K562 (cell line): ENCODE data around the gene WWC2. TPM values are rescaled to one million over a fixed set of nuclear protein-coding genes. Genes with fewer than 3 reads are reported as not detected.

Experiments
- ATF1 ChIP-seq, 2 experiments: fragments of 450-650 bp in 1 of 2; IDR thresholded peaks; 2 replicates each; pipeline ENCODE4 v1.6.1; 2016; ENCODE audit warnings: missing compliant biosample characterization in 1 of 2, missing genetic modification characterization in 1 of 2
- CBX2 ChIP-seq: fragments of 200-600 bp; sonication (generic); IDR thresholded peaks from one replicate; pipeline ENCODE4 v1.6.1; 2012; ENCODE audit warnings: mild to moderate bottlenecking, low read length, inconsistent platforms; ENCODE audit not compliant: insufficient read depth, poor library complexity, severe bottlenecking
- E4F1 ChIP-seq: fragments of 250-450 bp; sonication (Bioruptor Pico); IDR thresholded peaks from 2 replicates; pipeline ENCODE4 v1.5.0; 2021; ENCODE audit warnings: mild to moderate bottlenecking, borderline replicate concordance
- FOS ChIP-seq: IDR thresholded peaks from 3 replicates; pipeline ENCODE4 v1.6.1; 2011; ENCODE audit not compliant: insufficient read length; ENCODE audit errors: extremely low read depth
- SMAD4 ChIP-seq: fragments of 250-450 bp; sonication (Bioruptor Pico); conservative IDR thresholded peaks from 2 replicates; pipeline ENCODE4 v1.8.0; 2021; ENCODE audit warnings: inconsistent platforms, mild to moderate bottlenecking, moderate library complexity
- STAG1 ChIP-seq: sonication (generic); formaldehyde crosslinking; IDR thresholded peaks from 2 replicates; pipeline ENCODE4 v1.5.0; 2020; ENCODE audit warnings: missing genetic modification reagents, borderline replicate concordance
- ZBTB11 ChIP-seq, 3 experiments: fragments of 200-800 bp in 1 of 3; fragments of 250-450 bp in 1 of 3; fragments of 450-650 bp in 1 of 3; sonication (Bioruptor Pico) in 1 of 3; sonication (Bioruptor generic) in 1 of 3; formaldehyde crosslinking in 1 of 3; IDR thresholded peaks; 2 replicates each; pipeline versions ENCODE4 v1.6.1 to v1.8.0; 2016 to 2022; ENCODE audit warnings: mild to moderate bottlenecking in 2 of 3, missing genetic modification characterization in 2 of 3, missing compliant biosample characterization in 1 of 3, moderate library complexity in 1 of 3
- polyA plus RNA-seq, 8 experiments: library from polyadenylated mRNA; depleted of rRNA in 4 of 8; stranded (reverse) in 5 of 8; unstranded in 3 of 8; fragments of >200 nt; fragmentation: Nextera tagmentation in 2 of 8; fragmentation: Illumina TruSeq in 1 of 8; extraction: Ambion mirVana in 2 of 8; extraction: Trizol in 1 of 8; gene quantifications; 2 replicates each; pipeline versions ENCODE4 v1.2.1 to v1.2.3, GENCODE V29; 2011 to 2014; ENCODE audit warnings: inconsistent platforms in 1 of 8, missing spikeins in 1 of 8
- total RNA-seq, 7 experiments: library from RNA; depleted of rRNA in 6 of 7; stranded (reverse); fragments of >200 nt in 6 of 7; fragmentation: Illumina TruSeq in 2 of 7; extraction: Trizol in 2 of 7; gene quantifications; 2 replicates each; pipeline versions ENCODE4 v1.2.1 to v1.2.3, GENCODE V29; 2011 to 2021; ENCODE audit warnings: low replicate concordance in 1 of 7
- TF ChIP-seq, protein P1 (sequence below), 2 experiments: fragments of 200-800 bp in 1 of 2; sonication (Bioruptor generic) in 1 of 2; sonication (generic) in 1 of 2; formaldehyde crosslinking in 1 of 2; IDR thresholded peaks in 1 of 2; conservative IDR thresholded peaks in 1 of 2; 2 replicates each; pipeline versions ENCODE4 v1.5.0 to v1.6.1; 2016 to 2020; ENCODE audit warnings: missing compliant biosample characterization in 1 of 2, missing genetic modification characterization in 1 of 2, missing genetic modification reagents in 1 of 2
- TF ChIP-seq, protein P2 (sequence below): sonication (generic); formaldehyde crosslinking; IDR thresholded peaks from 2 replicates; pipeline ENCODE4 v1.8.0; 2022; ENCODE audit warnings: mild to moderate bottlenecking, missing genetic modification reagents, borderline replicate concordance

WWC2 gene
- total and polyA plus RNA-seq, 9 of the 15 experiments (the other 6 are each of a cell fraction or from before 2014, with no cell fraction given) = 3.7 to 39.4 (median 19.6) TPM

GRCh38 chr4:183059797-183060196 is 39.3 kb upstream of the WWC2 start (continued):
- TF ChIP-seq E4F1 (CRISPR knock-in tag) (no peak), FOS (no peak), ATF1 (CRISPR knock-in tag; IDR thresholded peaks at IDR 0.05) (no peak), ATF1 (tag; IDR thresholded peaks at IDR 0.05) (no peak), ZBTB11 (CRISPR knock-in tag; IDR thresholded peaks at IDR 0.05) (no peak), STAG1 (CRISPR knock-in tag) (no peak), SMAD4 (no peak), CBX2 (no peak)
- TF ChIP-seq, protein P1, sequence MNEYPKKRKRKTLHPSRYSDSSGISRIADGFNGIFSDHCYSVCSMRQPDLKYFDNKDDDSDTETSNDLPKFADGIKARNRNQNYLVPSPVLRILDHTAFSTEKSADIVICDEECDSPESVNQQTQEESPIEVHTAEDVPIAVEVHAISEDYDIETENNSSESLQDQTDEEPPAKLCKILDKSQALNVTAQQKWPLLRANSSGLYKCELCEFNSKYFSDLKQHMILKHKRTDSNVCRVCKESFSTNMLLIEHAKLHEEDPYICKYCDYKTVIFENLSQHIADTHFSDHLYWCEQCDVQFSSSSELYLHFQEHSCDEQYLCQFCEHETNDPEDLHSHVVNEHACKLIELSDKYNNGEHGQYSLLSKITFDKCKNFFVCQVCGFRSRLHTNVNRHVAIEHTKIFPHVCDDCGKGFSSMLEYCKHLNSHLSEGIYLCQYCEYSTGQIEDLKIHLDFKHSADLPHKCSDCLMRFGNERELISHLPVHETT (CRISPR knock-in tag; conservative IDR thresholded peaks at IDR 0.05 in 1 of 2, IDR thresholded peaks at IDR 0.05 in 1 of 2) = no peak
- TF ChIP-seq, protein P2, sequence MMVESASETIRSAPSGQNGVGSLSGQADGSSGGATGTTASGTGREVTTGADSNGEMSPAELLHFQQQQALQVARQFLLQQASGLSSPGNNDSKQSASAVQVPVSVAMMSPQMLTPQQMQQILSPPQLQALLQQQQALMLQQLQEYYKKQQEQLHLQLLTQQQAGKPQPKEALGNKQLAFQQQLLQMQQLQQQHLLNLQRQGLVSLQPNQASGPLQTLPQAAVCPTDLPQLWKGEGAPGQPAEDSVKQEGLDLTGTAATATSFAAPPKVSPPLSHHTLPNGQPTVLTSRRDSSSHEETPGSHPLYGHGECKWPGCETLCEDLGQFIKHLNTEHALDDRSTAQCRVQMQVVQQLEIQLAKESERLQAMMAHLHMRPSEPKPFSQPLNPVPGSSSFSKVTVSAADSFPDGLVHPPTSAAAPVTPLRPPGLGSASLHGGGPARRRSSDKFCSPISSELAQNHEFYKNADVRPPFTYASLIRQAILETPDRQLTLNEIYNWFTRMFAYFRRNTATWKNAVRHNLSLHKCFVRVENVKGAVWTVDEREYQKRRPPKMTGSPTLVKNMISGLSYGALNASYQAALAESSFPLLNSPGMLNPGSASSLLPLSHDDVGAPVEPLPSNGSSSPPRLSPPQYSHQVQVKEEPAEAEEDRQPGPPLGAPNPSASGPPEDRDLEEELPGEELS (CRISPR knock-in tag) = no peak
- TF ChIP-seq, all 486 proteins: peak for 0
